HUDEP-2 (cell line): ENCODE data around the gene DISP2.

ENCODE experiments used
- DNase-seq, 76 experiments: peaks; one replicate each; lab custom pipeline; 2025; ENCODE audit not compliant: unreplicated experiment in 76 of 76; lab: John Stamatoyannopoulos, UW

Gene DISP2

DNA sequence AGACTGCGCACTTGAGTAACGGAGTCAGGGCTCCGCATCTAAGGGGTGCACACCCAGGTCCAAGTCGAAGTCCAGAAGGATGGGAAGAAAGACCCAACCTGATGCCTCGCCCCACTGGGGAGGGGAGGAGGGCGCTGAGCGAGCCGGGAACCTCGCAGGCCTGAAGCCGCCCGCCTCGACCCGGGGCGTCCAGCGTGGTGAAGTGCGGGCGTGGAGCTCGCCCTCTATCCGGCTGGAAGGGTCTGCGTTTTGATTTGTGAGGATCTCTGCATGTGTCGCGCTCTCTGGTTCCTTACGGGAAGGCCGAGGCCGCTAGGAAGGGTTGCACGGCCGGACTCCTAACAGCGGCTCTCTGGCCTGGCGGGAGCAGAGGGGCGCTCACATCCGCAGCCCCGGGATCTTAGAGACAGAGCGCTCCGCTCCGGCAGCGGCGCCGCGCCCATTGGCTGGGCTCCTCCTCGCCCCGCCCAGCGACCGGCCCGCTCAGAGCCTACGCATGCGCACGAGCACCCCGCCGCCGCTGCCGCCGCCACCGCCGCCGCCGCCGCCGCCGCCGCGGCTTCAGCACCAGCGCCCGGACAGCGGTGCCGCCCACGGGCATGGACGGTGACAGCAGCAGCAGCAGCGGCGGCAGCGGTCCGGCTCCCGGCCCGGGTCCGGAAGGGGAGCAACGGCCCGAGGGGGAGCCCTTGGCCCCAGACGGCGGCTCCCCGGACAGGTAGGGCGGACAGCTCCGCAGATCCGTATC, at the start of gene DISP2:
TSS of gene DISP2 (plus strand) at position 497 of the 748 bp plus-strand sequence. CDS start at position 600, 103 bp downstream.
- DNase-seq: peak in 72 of 76 experiments; percentile 13 to 91 (median 78)

GRCh38 chr15:40309344-40309862, 48.6 kb upstream of the DISP2 start:
- no peak for DNase-seq

DNA sequence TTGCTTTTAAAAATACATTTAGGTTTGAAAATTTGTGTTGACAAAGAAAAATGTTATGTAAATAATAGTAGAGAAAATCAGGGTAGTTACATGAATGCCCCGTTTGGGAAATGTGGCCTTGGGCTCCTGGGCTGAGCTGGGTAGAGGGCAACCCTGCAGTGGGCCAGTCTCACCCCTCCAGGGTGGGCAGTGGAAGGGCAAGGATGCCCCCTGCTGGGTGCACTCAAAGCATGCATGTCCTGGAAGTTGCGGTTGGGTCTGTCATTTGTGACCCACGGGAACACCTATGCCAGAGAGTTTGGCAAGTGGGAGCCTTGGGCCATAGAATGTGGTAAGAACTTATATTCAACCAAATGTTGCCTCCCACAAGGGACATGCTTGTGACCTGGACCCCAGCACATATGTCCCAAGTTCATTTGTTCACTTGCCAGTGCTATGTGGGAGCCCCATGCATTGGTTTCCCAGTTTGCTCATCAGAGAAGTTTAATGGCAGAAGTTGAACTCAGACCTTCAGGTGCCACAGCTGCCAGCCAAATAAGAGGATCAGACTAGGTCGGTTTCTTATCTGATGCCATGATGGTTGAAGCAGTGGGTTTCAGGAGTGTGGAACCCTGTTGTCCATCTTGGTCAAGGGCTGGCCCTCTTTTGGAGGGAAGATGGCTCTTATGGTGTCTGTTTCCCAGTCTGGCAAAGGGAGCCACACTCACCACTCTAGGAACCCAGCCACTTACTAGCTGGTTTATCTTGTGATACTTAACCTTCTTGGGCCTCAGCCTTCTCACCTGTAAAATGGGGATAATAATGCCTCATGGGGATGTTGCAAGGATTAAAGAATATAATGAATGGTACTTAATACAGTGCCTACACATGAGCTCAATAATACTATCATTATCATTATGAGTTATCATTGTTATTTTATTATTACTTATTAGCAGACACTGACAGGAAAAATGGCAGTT, 47.7 kb upstream of the DISP2 start:
- peak in 57 of 76 experiments; percentile 13 to 70 (median 45) for DNase-seq

- DNase-seq: no peak
These were observed 47.0 kb upstream of the DISP2 start for GRCh38 chr15:40310993-40311392.

- no peak for DNase-seq
These were observed 45.5 kb upstream of the DISP2 start for GRCh38 chr15:40312370-40313158.

DNA sequence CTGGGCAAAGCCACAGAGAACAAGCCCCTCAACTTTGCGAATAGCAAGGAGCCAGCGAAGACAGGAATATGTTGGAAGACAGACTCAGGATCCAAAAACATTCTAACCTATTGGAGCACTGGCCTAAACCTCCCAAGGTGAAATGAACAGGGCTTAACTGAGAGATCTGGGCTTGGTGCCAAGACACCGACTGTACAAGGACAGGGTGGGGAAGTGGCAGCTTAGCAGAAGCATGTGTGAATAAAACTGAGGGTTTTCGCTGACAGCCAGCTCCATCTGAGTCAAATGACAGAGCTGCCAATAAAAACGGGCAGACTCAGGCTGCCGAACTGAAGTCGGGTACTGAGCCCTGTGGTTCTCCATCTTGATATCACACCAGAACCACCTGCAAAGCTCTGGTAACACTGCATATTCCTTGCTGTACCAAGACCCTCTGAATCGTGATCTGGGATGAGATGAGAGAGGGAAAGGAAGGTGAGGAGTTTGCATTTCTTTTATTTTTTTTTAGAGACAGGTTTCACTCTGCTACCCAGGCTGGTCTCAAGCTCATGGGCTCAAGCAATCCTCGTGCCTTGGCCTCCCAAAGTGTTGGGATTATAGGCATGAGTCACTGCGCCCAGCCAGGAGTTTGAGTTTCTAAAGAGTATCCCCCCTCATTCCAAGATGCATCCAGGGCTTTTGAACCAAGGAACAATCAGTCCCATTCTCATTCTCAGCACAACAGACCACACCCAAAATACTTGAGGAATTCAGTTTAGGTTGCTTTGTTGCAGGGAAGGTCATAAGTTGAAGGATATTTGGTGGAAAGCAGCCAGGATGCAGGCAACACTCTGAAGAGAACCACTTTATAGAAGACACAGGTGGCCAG, 44.3 kb upstream of the DISP2 start:
- peak in 54 of 76 experiments; percentile 5 to 62 (median 33) for DNase-seq

DNA sequence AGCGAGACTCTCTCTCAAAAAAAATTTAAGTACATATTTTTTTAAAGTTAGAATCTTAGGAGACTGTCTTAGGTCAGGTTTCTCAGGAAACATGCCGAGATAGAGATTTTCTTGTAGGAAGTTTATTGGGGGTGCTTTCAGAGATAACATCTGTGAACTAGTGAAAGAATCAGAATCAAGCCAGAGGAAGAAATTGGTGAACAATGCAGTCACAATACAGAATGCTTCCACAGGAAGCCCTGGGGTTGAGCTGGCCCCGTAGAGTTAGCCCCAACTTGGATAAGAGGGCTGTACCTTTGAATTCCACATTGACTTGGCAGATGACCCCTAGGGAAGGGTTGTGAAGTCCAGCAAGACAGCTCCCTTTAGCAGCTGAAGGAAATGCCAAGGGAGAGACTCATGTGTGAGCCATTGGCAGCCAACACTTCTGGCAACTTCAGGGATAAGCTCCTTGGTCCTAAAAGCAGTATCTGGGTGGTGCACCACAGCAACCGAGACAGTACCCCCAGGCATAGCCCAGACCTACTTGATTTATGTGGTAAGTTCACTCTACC, 43.2 kb upstream of the DISP2 start:
- no peak for DNase-seq

GRCh38 chr15:40316931-40317330, 41.1 kb upstream of the DISP2 start:
- no peak for DNase-seq

- no peak for DNase-seq
These were observed 40.4 kb upstream of the DISP2 start for GRCh38 chr15:40317580-40317979.

GRCh38 chr15:40320409-40320808, 37.6 kb upstream of the DISP2 start:
- DNase-seq: no peak

DNA sequence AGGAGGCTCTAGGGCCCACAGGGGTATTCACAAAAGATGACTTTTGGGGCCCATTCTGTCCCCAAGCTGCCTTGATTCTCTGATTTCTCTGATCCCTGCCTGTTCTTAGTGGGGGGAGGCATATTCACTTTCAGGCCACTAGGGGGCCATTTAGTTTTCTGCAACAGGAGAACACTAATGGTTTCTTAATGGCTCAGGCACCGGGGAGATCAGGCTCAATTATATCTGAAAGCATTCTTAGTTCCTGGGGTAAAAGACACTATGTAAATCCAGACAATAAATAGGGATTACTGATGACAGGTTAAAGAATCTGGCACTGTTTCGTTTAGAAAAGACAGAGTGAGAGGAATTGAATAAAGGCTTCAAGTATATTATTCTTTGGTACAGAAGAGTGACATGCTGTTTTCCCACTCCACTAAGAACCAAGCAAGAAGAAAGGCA, 37.1 kb upstream of the DISP2 start:
- peak in 43 of 76 experiments; percentile 4 to 72 (median 38) for DNase-seq

DNA sequence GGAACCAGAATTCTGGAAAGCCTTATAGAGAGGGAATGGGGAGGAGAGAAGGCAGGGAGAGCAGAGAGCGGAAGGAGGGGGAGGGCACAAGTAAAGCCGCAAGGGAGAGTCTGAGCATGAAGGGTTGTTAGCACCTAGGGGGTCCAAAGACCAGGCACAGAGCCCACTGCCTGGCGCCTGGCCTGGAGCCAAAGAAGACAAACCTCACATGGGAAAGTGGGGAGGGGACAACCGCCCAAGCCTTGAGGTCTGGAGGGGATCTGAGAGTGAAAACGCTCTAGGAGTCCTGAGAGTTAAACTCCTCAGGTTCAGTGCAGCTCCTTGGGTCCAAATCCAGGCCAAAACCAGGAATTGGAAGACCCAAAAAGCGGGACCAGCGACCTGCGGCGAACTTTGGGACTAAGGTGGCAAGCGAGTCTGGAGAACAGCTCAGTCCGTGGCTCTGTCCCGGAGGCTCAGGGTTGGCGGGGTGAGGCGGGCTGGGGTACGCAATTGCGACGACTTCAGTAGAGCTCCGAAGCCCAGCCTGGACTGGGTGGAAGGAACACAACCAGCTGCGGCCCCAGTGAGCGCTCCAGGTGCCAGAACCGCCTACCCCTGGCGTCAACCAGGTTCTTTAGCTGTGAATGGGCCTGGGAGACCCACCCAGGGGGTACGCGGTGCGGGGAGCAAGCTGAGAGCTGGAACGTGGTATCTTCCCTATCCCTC, 35.3 kb upstream of the DISP2 start:
- no peak for DNase-seq

DNA sequence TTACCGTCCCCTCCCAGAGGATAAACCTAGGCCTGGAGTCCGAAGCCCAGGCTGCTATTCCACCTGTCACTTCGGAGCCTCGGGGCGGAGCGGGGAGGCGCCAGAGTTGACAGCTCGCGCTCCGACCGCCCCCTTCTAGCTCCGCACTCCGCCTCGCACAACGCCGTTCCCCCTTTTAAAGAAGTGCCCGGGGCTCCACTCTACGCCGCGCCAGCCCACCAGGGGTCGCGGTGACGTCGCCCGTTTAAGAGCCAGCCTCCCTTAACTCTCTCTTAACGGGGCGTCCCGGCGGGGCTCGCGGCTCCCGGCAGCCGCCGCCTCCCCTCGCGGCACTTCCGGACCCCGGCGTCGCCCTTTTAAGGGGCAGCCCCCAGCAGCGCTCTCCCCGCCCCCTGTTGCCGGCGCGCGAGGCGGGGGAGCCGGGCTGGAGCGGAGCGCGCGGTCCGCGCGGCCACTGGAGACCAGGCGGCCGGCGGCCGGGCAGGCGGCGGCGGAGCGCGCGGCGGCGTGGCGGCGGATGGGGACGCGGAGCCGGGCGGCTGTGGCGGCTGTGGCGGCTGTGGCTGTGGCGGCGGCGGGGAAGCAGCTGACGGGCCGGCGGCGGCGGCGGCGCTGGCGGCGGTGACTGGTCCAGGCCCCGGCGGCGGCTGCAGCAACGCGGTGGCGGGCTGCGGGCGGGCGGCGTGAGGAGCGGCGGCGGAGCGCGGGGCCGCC, 34.6 kb upstream of the DISP2 start, which contains the start of gene INAFM2:
TSS of gene INAFM2 (plus strand) at position 454 of the 714 bp plus-strand sequence. CDS start 364 bp downstream, outside the sequence.
- peak in 74 of 76 experiments; percentile 33 to 92 (median 83) for DNase-seq

DNA sequence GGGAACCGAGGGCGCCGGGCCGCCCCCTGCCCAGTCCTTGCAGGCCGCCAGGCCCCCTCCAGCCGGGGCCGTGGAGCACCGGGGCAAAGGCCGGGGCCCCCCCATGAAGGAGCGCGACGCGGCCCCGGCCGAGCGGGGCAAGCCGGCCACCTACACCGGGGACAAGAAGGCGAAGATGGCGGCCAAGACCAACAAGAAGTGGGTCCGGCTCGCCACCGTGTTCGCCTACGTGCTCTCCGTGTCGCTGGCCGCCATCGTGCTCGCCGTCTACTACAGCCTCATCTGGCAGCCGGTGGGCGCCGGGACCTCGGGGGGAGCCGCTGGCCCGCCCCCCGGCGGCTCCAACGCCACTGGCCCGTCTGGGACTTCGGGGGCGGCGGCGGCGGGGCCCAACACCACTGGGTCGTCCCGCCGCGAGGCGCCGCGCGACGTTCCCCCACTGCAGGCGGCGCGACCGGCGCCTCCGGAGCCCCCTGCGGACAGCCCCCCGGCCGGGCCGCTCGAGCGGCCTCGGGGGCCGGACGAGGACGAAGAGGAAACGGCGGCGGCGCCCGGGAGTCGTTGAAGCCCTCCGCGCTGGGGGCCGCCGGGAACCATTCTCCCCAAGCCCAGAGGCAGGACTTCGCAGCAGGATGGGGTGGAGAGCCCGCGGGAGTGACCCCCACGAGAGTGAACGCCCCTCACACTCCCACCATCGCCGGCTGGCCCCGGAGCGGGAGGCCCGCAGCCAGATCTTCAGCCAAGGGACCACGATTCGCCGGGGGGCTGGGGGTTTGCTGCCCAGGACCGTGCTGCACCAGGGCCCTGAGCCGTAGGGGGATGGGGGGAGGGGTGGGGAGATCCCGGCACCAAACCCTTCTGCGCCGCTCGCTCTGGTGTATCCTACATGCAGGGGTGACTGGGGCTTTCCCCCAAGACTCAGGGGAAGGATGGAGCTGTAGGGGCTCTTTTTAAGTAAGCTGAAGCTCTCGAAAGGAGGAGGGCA, 33.8 kb upstream of the DISP2 start:
- DNase-seq: peak in 1 of 76 experiments; percentile 15

GRCh38 chr15:40325188-40325587, 32.8 kb upstream of the DISP2 start:
- DNase-seq: no peak

- DNase-seq: no peak
These were observed 32.3 kb upstream of the DISP2 start for GRCh38 chr15:40325700-40326099.

DNA sequence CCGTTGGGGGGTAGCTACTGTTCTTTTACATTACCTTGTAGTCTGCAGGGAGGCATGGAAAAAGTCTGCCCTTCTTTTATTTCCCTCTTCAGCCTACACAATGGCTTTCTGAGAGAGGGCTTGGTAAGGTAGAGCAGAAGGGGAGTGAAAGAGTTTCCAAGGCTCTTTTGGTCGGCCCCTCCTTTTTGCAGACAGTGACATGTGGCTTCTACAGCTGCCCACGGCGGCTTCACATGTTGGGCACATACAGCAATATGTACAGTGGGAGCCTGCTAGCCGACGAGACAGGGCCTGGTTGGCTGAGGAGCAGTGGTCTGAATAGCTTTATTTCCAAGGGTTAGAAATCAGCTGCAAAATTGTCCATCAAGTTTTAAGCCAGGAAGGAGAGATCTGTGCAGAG, 30.6 kb upstream of the DISP2 start:
- no peak for DNase-seq
